Body of pancreas (tissue), 4 donors: ENCODE measurements around the gene TMEM222.

Experiments used
- POLR2A ChIP-seq, 3 donors: fragments of 450-650 bp; IDR thresholded peaks; one replicate each; pipeline ENCODE4 v1.6.1; 2016; ENCODE audit warnings: antibody characterized with exemption in 3 of 3, mild to moderate bottlenecking in 2 of 3
- TF ChIP-seq, protein P1 (sequence below), 7 experiments: fragments of 450-650 bp in 4 of 7; fragments of 200-600 bp in 3 of 7; sonication (generic) in 3 of 7; IDR thresholded peaks; one replicate each; pipeline ENCODE4 v1.5.1; 2016 to 2019; ENCODE audit warnings: antibody characterized with exemption in 7 of 7

DNA sequence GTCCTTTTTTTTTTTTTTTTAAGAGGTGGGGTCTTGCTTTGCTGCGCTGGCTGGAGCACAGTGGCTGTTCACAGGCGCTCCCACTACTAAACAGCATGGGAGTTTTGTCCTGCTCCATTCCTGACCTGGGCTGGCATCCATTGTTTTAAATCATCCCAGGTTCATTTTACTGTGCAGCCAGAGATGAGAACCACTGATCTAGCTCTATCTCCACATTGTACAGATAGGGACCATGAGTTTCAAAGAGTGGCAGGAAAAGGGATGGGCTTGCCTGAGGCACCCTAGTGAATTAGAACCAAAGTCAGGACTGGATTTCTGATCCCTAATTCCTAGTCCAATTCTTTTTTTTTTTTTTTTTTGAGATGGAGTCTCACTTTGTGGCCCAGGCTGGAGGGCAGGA lies 7.2 kb upstream of the TMEM222 start:
- TF ChIP-seq, protein P1, sequence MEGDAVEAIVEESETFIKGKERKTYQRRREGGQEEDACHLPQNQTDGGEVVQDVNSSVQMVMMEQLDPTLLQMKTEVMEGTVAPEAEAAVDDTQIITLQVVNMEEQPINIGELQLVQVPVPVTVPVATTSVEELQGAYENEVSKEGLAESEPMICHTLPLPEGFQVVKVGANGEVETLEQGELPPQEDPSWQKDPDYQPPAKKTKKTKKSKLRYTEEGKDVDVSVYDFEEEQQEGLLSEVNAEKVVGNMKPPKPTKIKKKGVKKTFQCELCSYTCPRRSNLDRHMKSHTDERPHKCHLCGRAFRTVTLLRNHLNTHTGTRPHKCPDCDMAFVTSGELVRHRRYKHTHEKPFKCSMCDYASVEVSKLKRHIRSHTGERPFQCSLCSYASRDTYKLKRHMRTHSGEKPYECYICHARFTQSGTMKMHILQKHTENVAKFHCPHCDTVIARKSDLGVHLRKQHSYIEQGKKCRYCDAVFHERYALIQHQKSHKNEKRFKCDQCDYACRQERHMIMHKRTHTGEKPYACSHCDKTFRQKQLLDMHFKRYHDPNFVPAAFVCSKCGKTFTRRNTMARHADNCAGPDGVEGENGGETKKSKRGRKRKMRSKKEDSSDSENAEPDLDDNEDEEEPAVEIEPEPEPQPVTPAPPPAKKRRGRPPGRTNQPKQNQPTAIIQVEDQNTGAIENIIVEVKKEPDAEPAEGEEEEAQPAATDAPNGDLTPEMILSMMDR (IDR thresholded peaks at IDR 0.05): no peak
- no peak for TF ChIP-seq POLR2A (IDR thresholded peaks at IDR 0.05)
